HepG2 (cell line): Measurements from ENCODE around the gene B4GALT5. TPM values are rescaled to one million over a fixed set of nuclear protein-coding genes. Genes with fewer than 3 reads are reported as not detected.

Experiments used
- ARHGAP35 ChIP-seq: sonication (generic); formaldehyde crosslinking; IDR thresholded peaks from 2 replicates; pipeline ENCODE4 v1.9.0; 2022; ENCODE audit warnings: mild to moderate bottlenecking, inconsistent platforms, moderate library complexity, missing genetic modification reagents, borderline replicate concordance
- ARID2 ChIP-seq: sonication (generic); formaldehyde crosslinking; IDR thresholded peaks from 2 replicates; pipeline ENCODE4 v1.8.1; 2022; ENCODE audit warnings: mild to moderate bottlenecking, missing genetic modification reagents, borderline replicate concordance
- CC2D1A ChIP-seq: sonication (generic); formaldehyde crosslinking; IDR thresholded peaks from 2 replicates; pipeline ENCODE4 v1.8.1; 2023; ENCODE audit warnings: mild to moderate bottlenecking, missing genetic modification reagents
- IRX3 ChIP-seq: sonication (generic); formaldehyde crosslinking; IDR thresholded peaks from 2 replicates; pipeline ENCODE4 v1.8.1; 2023; ENCODE audit warnings: mild to moderate bottlenecking, low read depth, missing genetic modification reagents, borderline replicate concordance
- KMT2A ChIP-seq: sonication (generic); formaldehyde crosslinking; IDR thresholded peaks from 2 replicates; pipeline ENCODE4 v1.4.0; 2020; ENCODE audit warnings: missing genetic modification reagents
- MTA1 ChIP-seq: sonication (generic); formaldehyde crosslinking; IDR thresholded peaks from 2 replicates; pipeline ENCODE4 v1.4.0; 2020; ENCODE audit warnings: missing genetic modification reagents, mild to moderate bottlenecking, borderline replicate concordance
- SMARCC2 ChIP-seq: fragments of 450-650 bp; IDR thresholded peaks from 2 replicates; pipeline ENCODE4 v1.6.1; 2017; ENCODE audit warnings: antibody characterized with exemption, mild to moderate bottlenecking
- SUZ12 ChIP-seq: fragments of 150-350 bp; IDR thresholded peaks from 2 replicates; pipeline ENCODE4 v1.6.1; 2014; ENCODE audit warnings: low read depth, low read length
- TBP ChIP-seq: sonication (generic); formaldehyde crosslinking; IDR thresholded peaks from 2 replicates; pipeline ENCODE4 v1.5.0; 2020; ENCODE audit warnings: missing genetic modification reagents
- TCF7 ChIP-seq: sonication (generic); IDR thresholded peaks from 2 replicates; pipeline ENCODE4 v1.6.1; 2016; ENCODE audit warnings: antibody characterized with exemption, low read depth
- ZBTB7B ChIP-seq: sonication (generic); formaldehyde crosslinking; IDR thresholded peaks from 2 replicates; pipeline ENCODE4 v1.4.0; 2020; ENCODE audit warnings: missing genetic modification reagents
- ZNF160 ChIP-seq: sonication (generic); formaldehyde crosslinking; IDR thresholded peaks from 2 replicates; pipeline ENCODE4 v1.8.0; 2022; ENCODE audit warnings: mild to moderate bottlenecking, inconsistent platforms, missing genetic modification reagents
- ZNF329 ChIP-seq: sonication (generic); formaldehyde crosslinking; IDR thresholded peaks from 2 replicates; pipeline ENCODE4 v1.9.0; 2021; ENCODE audit warnings: low read depth, mild to moderate bottlenecking, missing genetic modification reagents
- ZNF484 ChIP-seq: sonication (generic); formaldehyde crosslinking; IDR thresholded peaks from 2 replicates; pipeline ENCODE4 v1.5.1; 2020; ENCODE audit warnings: mild to moderate bottlenecking, low read depth, missing genetic modification reagents, borderline replicate concordance
- ZNF720 ChIP-seq: sonication (generic); formaldehyde crosslinking; IDR thresholded peaks from 2 replicates; pipeline ENCODE4 v1.4.0; 2020; ENCODE audit warnings: missing genetic modification reagents
- ZNF891 ChIP-seq: sonication (generic); formaldehyde crosslinking; IDR thresholded peaks from 2 replicates; pipeline ENCODE4 v1.5.0; 2020; ENCODE audit warnings: mild to moderate bottlenecking, missing genetic modification reagents
- polyA plus RNA-seq, 8 experiments: library from polyadenylated mRNA; depleted of rRNA in 3 of 8; stranded (reverse) in 7 of 8; unstranded in 1 of 8; fragments of >200 nt; fragmentation: Illumina TruSeq in 4 of 8; extraction: Trizol in 4 of 8; gene quantifications; 2 replicates each; pipeline versions ENCODE4 v1.2.1 to v1.2.3, GENCODE V29; 2011 to 2016; ENCODE audit warnings: low read depth in 4 of 8, missing spikeins in 1 of 8, mixed read lengths in 1 of 8; ENCODE audit not compliant: insufficient read depth in 1 of 8
- total RNA-seq, 5 experiments: library from RNA; depleted of rRNA; stranded (reverse); fragments of >200 nt; fragmentation: Illumina TruSeq; extraction: Trizol; gene quantifications; 2 replicates each; pipeline ENCODE4 v1.2.3, GENCODE V29; 2016; ENCODE audit warnings: low read depth in 1 of 5
- TF ChIP-seq, protein P1 (sequence below): sonication (generic); formaldehyde crosslinking; IDR thresholded peaks from 2 replicates; pipeline ENCODE4 v1.8.0; 2022; ENCODE audit warnings: mild to moderate bottlenecking, missing genetic modification reagents
- TF ChIP-seq, protein P2 (sequence below), 2 experiments: sonication (generic) in 1 of 2; formaldehyde crosslinking in 1 of 2; IDR thresholded peaks; 2 replicates each; pipeline versions ENCODE4 v1.5.1 to v1.6.1; 2011 to 2020; ENCODE audit warnings: borderline replicate concordance in 1 of 2, low read depth in 1 of 2, low read length in 1 of 2, mild to moderate bottlenecking in 1 of 2, missing genetic modification reagents in 1 of 2, moderate library complexity in 1 of 2
- TF ChIP-seq, protein P3 (sequence below): sonication (generic); formaldehyde crosslinking; IDR thresholded peaks from 2 replicates; pipeline ENCODE4 v1.5.0; 2020; ENCODE audit warnings: missing genetic modification reagents, mild to moderate bottlenecking, borderline replicate concordance
- TF ChIP-seq, protein P4 (sequence below): sonication (generic); formaldehyde crosslinking; IDR thresholded peaks from 2 replicates; pipeline ENCODE4 v1.9.0; 2022; ENCODE audit warnings: missing genetic modification reagents, mild to moderate bottlenecking, borderline replicate concordance

B4GALT5 gene
- total and polyA plus RNA-seq, 2 of the 13 experiments (the other 11 are each of a cell fraction or from before 2014, with no cell fraction given), result 27.3 to 30.9 TPM

DNA sequence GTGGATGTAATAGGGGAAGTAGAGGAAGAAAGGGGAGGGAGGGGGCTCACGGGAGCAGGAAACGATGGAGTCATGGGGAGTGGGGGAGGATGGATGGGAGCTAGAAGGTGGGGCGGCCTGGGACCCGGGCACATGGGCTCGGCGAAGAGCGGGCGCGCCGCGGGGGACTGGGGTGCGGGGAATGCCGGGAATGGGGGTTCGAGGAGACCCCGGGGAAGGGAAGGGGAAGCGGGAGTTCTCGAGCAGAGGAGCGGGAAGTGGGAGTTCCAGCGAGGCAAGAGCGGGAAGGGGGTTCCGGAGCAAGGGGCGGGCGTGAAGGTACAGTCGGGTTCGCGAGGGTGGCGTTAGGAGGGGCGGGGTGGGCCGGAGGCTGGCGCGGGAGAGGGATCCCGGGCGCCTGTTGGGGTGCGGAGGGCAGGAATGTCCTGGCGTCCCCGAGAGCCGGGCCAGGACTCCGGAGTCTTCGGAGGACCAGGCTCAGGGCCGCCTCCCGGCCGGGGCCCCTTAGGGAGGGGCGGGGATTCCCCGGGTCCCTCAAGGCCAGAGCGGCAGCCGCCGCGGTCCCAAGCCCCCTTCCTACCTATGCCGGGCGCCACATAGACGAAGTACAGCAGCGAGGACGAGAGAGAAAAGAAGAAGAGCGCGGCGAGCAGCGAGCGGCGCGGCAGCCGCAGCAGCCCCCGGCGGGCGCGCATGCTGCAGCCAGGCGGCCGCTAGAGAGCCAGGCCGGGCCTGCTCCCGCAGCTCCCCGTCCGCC lies 504 bp downstream of the B4GALT5 start (continued):
- TF ChIP-seq, protein P1, sequence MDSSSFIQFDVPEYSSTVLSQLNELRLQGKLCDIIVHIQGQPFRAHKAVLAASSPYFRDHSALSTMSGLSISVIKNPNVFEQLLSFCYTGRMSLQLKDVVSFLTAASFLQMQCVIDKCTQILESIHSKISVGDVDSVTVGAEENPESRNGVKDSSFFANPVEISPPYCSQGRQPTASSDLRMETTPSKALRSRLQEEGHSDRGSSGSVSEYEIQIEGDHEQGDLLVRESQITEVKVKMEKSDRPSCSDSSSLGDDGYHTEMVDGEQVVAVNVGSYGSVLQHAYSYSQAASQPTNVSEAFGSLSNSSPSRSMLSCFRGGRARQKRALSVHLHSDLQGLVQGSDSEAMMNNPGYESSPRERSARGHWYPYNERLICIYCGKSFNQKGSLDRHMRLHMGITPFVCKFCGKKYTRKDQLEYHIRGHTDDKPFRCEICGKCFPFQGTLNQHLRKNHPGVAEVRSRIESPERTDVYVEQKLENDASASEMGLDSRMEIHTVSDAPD (CRISPR knock-in tag), result 0 out of 2 replicates have a peak, but pooled peaks have one; percentile 48
- TF ChIP-seq IRX3 (CRISPR knock-in tag), result no peak
- TF ChIP-seq ZNF720 (CRISPR knock-in tag), result no peak
- no peak for TF ChIP-seq CC2D1A
- TF ChIP-seq ZBTB7B, result peak; percentile 48
- TF ChIP-seq SUZ12, result no peak
- TF ChIP-seq KMT2A, result peak; percentile 80
- no peak for TF ChIP-seq ZNF329
- peak; percentile 48; the same call in 1 of the 2 replicates for TF ChIP-seq ZNF891
- TF ChIP-seq, protein P2, sequence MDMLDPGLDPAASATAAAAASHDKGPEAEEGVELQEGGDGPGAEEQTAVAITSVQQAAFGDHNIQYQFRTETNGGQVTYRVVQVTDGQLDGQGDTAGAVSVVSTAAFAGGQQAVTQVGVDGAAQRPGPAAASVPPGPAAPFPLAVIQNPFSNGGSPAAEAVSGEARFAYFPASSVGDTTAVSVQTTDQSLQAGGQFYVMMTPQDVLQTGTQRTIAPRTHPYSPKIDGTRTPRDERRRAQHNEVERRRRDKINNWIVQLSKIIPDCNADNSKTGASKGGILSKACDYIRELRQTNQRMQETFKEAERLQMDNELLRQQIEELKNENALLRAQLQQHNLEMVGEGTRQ (IDR thresholded peaks at IDR 0.05; ENCODE audit: low read depth, low read length), result no peak
- TF ChIP-seq, protein P2 (CRISPR knock-in tag; IDR thresholded peaks at IDR 0.05; ENCODE audit: borderline replicate concordance), result no peak
- TF ChIP-seq MTA1 (CRISPR knock-in tag), result peak; percentile 51; the same call in 1 of the 2 replicates
- TF ChIP-seq ZNF484 (CRISPR knock-in tag), result no peak
- no peak for TF ChIP-seq TCF7
- TF ChIP-seq, protein P3, sequence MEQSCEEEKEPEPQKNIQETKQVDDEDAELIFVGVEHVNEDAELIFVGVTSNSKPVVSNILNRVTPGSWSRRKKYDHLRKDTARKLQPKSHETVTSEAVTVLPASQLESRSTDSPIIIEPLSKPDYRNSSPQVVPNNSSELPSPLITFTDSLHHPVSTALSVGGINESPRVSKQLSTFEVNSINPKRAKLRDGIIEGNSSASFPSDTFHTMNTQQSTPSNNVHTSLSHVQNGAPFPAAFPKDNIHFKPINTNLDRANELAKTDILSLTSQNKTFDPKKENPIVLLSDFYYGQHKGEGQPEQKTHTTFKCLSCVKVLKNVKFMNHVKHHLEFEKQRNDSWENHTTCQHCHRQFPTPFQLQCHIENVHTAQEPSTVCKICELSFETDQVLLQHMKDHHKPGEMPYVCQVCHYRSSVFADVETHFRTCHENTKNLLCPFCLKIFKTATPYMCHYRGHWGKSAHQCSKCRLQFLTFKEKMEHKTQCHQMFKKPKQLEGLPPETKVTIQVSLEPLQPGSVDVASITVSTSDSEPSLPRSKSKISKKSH (CRISPR knock-in tag), result peak; percentile 46; the same call in 1 of the 2 replicates
- TF ChIP-seq ARID2 (CRISPR knock-in tag), result peak; percentile 81; the same call in 1 of the 2 replicates
- peak; percentile 69; the same call in 1 of the 2 replicates for TF ChIP-seq ARHGAP35 (CRISPR knock-in tag)
- TF ChIP-seq TBP, result 0 out of 2 replicates have a peak, but pooled peaks have one; percentile 77
- TF ChIP-seq, protein P4, sequence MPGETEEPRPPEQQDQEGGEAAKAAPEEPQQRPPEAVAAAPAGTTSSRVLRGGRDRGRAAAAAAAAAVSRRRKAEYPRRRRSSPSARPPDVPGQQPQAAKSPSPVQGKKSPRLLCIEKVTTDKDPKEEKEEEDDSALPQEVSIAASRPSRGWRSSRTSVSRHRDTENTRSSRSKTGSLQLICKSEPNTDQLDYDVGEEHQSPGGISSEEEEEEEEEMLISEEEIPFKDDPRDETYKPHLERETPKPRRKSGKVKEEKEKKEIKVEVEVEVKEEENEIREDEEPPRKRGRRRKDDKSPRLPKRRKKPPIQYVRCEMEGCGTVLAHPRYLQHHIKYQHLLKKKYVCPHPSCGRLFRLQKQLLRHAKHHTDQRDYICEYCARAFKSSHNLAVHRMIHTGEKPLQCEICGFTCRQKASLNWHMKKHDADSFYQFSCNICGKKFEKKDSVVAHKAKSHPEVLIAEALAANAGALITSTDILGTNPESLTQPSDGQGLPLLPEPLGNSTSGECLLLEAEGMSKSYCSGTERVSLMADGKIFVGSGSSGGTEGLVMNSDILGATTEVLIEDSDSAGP (CRISPR knock-in tag), result 0 out of 2 replicates have a peak, but pooled peaks have one; percentile 13
- no peak for TF ChIP-seq ZNF160 (CRISPR knock-in tag)
- TF ChIP-seq SMARCC2, result no peak
